Measurements from ENCODE around the gene USP49.
"Not testable (repeated sequence)": the region's sequence is repeated elsewhere in the genome, so short reads cannot be mapped to it uniquely, and the experiment has no call there.

Gene USP49

DNA sequence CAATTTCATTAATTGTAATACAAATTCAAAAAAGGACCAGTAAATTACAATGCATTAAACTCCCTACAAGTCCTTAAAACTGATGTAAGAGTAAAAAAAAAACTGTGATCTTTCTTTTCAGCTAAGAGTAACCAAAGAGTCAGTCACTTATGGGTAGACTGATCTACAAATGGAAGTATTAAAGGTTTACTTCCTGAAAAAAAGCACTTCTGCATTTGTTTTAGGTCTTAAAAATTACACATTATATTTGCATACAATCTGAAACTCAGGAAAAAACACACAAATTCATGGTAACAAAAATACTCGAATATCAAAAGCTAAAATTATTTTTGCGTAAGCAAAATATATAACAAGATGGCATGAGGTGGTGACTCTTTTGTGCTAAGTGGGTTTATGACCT lies 23.5 kb downstream of the USP49 start:
- DNase-seq = no peak

DNA sequence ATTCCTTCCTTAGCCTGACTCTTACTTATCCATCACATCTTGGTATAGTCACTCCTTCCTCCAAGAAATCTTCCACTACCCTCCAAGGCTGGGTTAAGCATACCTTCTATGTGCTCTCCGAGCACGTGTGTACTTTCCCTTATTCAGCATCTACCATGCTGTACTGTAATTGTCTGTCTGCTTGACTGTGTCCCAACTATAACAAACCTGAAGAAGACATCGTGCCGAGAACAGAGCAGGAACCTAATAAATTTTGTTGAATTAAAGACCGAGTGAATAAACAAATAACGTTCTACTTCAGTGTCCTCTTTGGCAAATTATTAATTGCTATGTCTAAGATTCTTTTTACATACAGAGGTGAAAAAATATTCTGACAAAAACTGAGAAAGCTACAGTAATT lies 35.8 kb downstream of the USP49 start:
- no peak for DNase-seq

DNA sequence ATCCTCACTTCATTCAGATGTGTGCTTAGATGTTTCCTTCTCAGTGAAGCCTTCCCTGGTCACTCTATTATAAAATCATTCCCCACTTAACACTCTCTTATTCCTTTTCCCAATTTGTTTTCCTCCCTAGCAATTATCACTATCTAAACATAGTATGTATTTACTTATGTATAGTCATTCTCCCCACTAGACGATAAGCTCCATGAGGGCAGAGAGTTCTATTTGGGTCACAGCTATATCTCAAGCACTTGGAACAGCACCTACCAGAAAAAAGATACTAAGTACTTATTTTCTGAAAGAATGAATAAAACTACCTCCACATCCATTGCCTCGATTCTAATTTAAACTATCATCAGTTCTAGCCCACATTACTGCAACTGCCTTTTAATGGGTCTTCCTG lies 36.5 kb downstream of the USP49 start:
- DNase-seq = no peak

DNA sequence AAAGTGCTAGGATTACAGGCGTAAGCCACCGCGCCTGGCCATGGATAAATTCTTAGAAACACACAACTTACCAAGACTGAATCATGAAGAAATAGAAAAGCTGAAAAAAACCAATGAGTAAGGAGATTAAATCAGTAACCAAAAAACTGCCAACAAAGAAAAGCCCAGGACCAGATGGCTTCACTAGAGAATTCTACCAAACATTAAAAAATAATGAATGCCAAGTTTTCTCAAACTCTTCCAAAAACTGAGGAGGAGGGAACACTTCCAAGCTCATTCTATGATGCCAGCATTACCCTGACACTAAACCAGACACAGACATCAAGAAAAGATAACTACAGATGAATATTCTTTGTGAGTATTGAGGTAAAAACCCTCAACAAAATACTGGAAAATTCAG lies 44.3 kb downstream of the USP49 start:
- no peak for DNase-seq

DNA sequence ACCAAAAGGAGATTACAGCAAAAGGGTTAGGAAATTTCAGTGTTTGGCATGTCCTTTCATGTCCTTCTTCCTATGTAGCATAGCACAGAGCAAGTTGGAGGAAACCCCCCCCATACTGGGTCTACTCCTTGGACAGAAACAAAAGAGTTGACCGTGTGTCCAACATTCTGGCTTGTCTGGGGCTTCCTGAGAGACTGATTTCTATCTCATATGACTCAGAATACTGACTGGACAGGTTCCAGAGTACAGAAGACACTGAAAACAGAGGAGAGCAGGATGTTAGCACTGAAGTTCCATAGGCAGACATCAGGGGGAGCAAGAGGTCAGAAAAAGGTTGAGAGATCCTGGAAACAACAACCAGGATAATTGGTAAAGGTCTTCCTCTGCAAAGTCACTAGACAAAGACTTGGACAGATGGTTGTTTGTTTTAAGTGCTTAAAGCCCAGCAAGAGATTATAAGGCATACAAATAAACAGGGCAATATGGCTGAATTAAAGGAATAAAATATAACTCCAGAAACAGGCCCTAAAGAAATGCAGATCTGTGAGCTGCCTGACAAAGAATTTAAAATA lies 48.4 kb downstream of the USP49 start:
- no peak for DNase-seq

DNA sequence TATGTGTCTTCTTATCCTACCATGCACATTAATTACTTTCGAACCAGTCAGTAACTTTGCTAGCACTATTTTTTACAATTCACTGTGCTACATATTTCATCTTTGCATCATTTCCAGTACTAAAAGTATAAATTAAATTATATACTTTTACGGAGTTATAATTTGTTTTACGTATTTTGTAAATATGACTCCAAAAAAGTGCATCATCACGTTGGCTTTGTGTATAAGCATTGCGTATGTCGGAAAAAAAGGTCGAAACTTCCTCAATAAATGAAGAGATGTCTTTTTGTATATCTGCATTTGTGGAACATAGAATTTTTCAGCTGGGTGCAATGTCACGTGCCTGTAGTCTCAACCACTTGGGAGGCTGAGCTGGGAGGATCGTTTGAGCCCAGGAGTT lies 52.0 kb downstream of the USP49 start:
- no peak for DNase-seq

DNA sequence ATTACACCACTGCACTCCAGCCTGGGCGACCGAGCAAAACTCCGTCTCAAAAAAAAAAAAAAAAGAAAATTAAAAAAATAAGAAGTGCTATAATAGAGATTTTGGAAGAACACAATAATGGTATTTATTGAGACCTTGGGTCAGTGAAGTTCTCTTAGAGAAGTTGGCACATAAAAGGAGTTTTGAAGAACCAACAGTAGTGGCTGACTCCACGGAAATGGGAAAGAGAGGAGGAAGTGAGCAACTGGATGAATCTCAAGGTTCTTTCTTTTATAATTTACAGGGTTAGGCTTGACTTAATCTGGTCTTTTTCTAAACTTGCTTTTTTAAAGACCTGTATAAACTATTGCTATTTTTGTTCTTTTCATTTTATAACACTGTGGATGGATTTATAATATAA lies 54.8 kb downstream of the USP49 start:
- DNase-seq = no peak

DNA sequence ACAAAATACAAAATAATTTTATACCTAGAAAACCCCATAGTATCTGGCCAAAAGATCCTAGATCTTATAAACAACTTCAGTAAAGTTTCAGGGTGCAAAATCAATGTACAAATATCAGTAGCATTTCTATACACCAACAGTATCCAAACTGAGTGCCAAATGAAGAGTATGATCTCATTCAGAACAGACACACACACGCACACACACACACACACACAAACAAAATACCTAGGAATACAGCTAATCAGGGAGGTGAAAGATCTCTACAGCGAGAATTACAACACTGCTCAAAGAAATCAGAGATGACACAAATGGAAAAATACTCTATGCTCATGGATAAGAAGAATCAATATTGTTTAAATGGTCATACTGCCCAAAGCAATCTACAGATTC lies 58.5 kb downstream of the USP49 start:
- no peak for DNase-seq

DNA sequence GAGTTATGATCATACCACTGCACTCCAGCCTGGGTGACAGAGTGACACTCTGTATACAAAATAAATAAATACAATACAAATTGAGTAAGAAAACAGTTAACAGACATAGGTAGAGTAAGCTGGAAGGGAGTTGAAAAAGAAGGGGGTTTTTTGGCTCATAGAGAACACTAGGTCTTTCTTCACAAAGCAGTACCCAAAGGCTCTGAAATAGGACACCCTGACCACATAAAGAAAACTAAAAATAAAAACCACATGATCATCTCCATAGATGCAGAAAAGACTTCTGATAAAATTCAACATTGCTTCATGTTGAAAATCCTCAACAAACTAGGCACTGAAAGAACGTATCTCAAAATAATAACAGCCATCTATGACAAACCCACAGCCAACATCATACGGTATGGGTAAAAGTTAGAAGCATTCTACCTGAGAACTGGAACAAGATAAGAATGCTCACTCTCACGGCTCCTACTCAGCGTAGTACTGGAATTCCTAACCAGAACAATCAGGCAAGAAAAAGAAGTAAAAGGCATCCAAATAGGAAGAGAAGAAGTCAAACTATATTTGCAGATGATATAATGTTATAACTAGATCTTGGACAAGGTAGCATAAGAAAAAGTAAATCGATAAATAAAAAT lies 59.0 kb downstream of the USP49 start:
- DNase-seq = no peak

DNA sequence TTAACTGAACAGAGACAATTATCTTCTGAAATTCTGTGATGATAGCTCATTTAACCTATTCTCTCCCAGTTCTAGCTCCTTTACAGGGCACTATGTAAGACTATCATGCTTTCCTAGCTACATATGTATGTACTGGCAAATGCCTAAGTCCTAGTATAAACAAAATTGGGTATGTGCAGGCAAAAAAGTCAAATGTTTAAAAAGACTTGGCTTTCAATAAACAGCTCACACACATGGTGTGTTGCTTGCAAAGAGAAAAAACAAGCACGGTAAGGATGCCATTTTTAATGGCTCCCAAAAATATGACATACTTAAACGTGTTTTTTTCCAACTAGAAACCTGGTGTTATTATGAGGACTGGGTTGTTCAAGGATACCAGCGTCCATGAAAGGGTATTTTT lies 62.9 kb downstream of the USP49 start:
- no peak for DNase-seq

DNA sequence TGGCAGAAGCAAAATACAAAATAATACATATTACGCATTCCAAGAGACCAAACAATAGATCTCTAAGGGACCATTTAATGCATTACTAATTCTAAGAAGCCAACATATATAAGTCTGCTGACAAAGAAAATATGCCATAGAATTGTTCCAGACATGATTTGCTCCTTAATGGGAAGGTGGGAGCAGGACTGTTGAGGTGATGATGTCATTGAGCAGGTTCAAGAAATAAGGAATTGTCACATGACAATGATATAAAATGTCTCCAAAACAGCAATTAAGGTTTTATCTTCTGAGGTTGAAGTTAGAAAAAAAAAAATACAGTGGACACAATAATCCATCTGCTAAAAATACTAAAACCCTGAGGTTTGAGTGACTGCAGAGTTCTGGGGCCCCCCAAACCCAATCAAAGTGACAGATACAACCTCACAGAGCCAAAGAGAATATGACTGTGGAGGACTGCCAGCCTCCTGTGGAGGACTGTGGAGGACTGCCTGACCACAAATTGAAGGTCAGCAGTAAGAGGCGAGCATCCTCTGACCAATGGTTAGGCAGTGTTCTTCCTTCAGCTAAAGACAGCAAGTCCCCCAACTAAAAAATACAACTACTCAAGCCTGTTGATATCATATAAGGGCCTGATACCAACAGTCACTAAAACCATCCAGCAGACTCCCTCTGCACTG lies 68.7 kb downstream of the USP49 start:
- DNase-seq = no peak

DNA sequence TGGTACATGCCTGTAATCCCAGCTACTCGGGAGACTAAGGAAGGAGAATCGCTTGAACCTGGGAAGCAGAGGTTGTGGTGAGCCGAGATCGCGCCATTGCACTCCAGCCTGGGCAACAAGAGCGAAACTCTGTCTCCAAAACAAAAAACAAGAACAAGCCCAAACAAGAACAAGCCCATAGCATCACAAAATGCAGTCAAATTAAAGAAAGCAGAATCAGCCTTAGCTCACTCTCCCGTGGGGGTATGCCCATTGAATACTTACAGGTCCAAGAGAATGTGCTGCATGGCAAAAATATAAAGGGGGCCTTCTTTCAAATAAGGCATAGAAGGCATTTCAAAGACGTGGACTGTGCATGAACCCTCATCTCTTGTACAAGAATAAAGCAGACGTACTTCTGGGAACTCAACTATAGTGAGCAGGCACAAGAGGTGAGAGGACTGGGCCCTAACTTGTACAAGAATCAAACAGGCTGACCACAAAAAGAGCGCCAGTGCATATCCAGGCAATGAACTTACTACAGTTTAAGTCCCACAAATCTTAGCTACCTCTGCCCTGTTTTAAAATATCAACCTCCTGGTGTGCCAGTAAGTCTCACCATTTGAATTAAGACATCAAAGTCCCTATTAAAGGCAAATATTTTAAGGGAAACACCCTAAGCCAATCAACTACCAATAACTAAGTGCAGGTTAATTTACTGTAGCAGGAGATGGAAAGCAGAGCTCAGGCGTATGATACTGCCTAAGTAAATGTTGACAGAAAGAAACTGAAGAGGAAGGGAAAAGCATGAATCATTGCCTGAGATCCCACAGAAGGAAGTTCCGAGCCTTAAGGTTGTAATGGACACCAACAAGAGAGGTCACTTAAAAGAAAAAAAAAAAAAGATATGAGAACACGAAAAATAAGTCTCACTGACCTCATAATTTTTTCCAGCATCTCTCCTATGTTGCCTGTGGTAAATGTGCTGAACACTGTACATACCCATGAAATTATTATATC lies 70.3 kb downstream of the USP49 start:
- no peak for DNase-seq

DNA sequence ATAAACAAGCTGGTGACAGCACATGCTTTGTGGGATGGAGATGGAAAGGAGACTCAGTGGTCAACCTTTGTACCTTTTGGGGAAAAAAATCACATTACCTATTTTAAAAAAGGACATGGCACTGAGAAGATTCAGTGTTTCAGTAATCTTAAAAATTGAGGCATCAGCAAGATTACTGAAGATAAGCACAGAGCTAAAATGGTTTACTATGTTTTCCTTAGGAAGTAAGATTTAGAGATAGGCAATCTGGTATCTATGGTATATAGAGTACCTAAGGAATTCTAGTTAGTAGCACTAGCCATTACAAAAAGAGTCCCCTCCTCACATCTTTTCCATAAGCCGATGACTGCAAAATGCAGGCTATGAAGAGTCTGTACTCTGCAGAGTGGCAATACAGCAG lies 72.0 kb downstream of the USP49 start:
- DNase-seq = no peak

DNA sequence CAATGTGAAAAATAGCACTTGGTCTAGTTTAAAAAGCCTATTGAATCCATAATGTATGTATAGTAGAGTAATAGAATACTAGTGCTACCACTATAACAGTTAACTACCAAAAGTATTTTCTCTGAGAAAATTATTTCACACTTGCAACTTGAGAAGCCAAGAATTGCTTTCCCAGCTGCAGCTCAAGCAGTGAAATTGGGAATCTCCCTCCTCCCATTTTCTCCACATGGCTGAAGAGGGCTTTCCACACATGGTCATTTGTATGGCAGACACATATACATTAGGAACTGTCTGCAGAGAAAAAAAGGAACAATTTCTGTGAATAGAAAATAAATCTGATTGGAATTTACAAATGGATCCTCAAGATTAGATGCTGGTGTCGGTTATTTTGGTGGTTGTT lies 73.2 kb downstream of the USP49 start:
- no peak for DNase-seq

DNA sequence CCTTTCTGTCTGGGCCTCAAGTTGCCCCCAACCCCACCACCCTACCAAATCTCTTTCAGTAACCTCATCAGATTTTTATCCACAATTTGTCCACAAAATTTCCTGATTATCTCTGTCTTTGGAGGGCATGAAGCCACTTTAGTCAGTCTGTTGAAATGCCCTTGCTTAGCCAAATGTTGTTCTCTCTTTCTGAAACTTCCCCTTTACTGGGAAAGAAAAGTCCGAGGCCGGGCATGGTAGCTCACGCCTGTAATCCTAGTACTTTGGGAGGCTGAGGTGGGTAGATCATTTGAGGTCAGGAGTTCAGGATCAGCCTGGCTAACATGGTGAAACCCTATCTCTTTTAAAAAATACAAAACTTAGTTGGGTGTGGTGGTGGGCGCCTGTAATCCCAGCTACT lies 73.9 kb downstream of the USP49 start:
- DNase-seq = no peak

DNA sequence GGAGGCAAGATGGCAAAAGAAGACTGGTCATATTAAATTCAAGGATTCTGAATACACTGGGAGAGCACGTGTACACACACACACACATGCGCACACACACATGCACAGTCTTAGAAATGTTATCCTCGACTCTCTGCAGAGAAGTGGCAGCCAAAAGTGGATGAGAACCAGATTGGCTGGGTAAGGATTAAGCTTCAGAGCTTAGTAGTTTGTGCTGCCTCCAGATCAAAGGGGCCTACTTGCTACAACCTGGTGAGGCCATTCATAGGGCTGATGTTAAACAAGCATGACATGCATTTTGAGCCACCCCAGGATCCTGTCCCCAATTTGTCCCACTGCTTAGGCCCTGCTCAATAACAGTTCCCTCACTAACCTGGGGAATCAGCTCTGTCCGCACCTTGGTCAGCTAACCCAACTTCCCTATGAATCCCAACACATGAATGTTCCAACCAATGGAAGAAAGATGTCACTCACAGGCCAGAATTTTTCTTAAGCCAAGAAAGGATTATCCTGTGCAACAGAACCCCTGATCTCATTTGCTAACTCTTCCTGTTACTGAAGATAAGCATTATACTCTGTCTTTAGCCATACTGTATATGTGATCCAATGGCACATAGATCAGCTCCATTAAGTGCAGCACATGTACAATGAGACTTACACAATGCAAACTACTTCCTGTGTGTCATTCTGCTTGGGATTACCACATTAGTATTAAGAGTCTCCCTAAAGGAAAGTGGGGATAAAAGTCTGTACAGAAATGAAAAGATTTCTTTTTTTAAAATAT lies 76.7 kb downstream of the USP49 start:
- no peak for DNase-seq

DNA sequence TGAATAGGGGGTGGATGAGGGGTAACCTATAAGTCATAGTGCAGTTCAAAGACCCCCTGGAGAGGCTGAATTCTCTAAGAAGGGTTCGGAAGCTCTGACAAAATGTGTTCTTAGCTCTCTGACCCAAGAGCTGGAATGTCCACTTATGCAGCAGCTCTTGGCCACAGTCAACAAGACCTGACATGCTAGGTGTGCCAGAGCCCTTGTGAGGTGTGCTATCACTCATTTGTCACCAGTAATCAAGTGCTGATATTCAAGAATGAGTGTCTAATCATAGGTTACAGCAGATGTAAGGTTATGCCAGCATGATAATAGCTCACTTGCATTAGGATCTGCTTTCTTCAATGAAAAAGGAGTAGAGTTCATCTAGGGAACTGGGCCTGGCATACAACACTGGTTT lies 79.6 kb downstream of the USP49 start:
- DNase-seq = no peak

DNA sequence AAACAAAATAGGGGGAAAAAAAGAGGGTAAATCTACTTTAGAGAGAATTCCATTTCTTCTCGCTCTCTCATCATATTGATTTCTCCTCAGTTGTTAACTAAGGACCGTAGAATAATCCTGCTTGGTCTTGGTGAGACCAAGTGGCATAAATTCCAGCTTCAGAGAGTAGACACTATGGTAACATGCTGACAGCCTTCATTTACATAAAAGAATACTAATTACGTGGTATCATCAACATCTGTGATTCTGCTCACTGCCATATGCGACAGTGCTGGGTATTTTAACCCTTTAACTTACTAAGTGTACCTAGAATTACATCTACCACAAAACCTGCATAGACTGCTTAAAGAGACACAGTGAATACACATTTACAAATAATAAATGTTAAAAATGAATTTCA lies 80.5 kb downstream of the USP49 start:
- no peak for DNase-seq

DNA sequence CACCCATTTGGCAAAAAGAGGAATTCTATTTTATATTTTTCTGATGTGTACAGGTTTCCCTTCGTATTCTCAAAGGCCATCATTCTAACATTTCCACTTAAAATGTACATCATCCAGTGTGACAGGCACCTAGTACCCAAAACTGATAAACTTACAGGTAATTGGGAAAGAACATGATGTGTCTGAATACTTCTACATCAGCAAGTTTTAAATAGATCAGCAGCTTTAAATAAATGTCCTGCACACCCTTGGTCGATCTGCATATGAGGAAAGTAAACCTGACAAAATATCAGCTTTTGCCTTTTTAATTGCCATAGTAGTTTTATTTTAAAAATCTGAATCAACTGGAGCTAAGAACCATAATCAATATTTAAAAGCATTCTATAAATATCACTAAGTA lies 81.2 kb downstream of the USP49 start:
- no peak for DNase-seq

DNA sequence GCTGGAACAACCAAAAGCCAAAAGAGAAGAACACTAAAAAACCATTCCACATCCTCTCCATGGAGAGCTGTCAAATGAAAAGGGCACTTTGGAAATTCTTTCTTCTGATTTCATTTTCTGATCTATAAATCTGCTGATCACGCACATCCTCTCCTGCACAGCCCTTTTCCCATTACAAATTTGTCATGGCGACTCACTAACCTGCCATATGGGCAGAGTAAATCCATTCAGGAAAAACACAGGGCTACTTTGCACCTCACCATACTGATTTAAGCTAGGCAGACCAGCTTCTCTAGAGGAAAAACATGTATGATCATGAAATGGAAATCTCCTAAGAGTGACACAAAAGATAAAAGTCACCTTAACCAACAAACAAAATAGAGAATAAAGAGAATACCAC lies 81.7 kb downstream of the USP49 start:
- DNase-seq = no peak

DNA sequence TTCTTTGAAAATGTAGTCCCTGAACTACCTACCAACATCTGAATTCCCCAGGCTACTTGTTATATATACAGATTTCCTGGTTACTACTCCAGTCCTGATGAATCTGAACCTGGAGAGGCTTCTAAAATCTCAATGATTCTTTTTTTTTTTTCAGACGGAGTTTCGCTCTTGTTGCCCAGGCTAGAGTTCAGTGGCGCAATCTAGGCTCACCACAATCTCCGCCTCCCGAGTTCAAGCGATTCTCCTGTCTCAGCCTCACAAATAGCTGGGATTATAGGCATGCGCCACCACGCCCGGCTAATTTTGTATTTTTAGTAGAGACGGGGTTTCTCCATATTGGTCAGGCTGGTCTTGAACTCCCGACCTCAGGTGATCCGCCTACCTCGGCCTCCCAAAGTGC lies 83.2 kb downstream of the USP49 start:
- DNase-seq = not testable (repeated sequence)

DNA sequence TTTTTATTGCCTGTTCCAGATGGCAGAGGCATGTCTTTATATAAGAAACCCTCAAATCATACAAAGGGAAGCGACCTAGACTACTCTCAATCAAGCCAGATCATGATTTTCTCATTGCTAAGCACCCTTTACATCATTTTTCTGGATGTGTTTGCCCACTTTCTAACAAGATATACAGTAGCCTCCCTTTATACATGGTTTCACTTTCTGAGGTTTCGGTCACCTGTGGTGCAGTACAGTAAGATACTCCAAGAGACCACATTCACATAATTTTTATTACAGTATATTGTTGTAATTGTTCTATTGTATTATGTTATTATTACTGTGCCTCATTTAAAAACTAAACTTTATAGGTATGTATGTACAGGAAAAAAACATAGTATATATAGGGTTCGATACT lies 84.1 kb downstream of the USP49 start:
- no peak for DNase-seq
